GM19395 (cell line): ENCODE data around the gene SNX8.
A peak's percentile ranks its signal among the peaks of the same experiment; 100 is the strongest.
"Not testable (repeated sequence)": the region's sequence is repeated elsewhere in the genome, so short reads cannot be mapped to it uniquely, and the experiment has no call there.

Source experiments
- ATAC-seq: cut with Tn5 transposase; IDR thresholded peaks from one replicate; pipeline ENCODE4 v1.9.1; 2021; ENCODE audit warnings: mild to moderate bottlenecking, moderate library complexity; ENCODE audit not compliant: unreplicated experiment

Gene SNX8

DNA sequence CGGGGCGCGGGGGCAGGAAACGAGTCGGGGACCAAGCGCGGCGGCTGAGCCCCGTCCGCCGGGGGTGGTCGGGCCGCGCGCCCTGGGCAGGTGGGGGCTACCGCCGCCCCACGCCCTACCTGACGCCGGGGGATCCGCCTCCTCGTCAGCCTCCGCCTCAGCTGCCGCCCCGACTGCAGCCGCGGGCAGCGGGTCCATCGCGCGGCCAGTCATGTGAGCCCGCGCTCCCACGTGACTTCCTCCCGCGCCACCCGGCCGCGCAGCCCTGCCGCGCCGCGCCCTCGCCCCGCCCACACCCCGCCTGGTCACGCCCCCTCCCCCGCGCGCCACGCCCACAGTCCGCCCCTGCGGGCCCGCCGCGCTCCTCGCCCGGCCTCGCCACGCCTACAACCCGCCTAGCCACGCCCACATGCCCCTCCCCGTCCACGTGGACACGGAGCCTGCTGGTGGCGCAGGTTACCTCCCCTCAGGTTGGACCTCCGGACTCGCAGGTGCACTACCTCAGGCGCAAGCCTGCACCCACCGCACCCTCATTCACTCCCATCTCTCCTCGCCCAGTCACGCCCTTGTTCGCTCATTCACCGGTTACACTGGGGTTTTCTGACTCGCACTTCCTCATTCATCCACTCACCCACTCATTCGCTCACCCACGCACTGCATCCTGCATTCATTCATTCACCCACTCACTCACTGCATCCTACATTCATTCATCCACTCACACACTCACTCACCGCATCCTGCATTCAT is at the start of gene SNX8:
TSS of gene SNX8 (minus strand) at position 233 of the 747 bp plus-strand sequence. CDS start at position 213, 20 bp downstream.
- peak; percentile 59 for ATAC-seq

GRCh38 chr7:2362385-2363088 is 48.3 kb upstream of the SNX8 start:
- no peak for ATAC-seq

GRCh38 chr7:2360796-2361195 is 46.6 kb upstream of the SNX8 start:
- no peak for ATAC-seq

GRCh38 chr7:2359610-2360009 is 45.4 kb upstream of the SNX8 start:
- no peak for ATAC-seq

- no peak for ATAC-seq
These were observed 44.8 kb upstream of the SNX8 start for GRCh38 chr7:2358968-2359527.

- no peak for ATAC-seq
These were observed 43.3 kb upstream of the SNX8 start for GRCh38 chr7:2357571-2357970.

DNA sequence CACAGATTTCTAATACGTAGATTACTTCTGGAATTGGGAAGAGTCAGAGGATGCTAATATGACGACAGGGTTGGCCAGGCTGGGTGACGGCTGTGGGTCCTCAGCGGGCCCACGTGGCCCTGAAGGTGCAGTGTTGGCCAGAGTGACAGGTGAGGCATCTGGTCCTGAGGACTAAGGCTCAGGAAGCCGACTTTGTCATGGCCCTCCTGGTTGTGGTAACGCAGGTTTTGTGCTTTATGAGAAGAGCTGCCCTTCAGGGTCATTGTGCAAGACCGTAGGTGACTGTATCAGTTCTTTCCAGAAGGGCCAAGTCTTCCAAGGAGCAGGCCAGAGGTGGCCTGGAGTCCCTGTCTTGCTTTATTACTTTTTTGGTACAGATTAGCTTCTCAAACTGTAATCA is 42.9 kb upstream of the SNX8 start:
- ATAC-seq = no peak

GRCh38 chr7:2355705-2356008 is 41.4 kb upstream of the SNX8 start:
- ATAC-seq = no peak

DNA sequence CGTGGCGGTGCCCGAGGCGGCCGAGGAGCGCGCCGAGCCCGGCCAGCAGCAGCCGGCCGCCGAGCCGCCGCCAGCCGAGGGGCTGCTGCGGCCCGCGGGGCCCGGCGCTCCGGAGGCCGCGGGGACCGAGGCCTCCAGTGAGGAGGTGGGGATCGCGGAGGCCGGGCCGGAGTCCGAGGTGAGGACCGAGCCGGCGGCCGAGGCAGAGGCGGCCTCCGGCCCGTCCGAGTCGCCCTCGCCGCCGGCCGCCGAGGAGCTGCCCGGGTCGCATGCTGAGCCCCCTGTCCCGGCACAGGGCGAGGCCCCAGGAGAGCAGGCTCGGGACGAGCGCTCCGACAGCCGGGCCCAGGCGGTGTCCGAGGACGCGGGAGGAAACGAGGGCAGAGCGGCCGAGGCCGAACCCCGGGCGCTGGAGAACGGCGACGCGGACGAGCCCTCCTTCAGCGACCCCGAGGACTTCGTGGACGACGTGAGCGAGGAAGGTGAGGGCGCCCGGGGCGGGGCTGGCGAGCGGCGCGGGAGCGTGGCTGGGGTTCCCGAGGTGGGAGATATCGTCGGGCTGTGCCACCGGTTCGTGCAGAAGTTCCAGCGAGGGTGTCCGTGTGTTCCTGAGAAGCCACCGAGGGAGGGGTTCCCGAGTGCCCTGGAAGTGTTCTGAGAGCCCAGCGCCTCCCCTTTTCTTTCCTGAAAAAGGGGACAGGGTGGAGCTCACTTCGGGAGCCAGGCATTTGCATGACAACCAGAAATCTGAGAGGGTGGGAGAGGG is 40.9 kb upstream of the SNX8 start:
- peak; percentile 6 for ATAC-seq

DNA sequence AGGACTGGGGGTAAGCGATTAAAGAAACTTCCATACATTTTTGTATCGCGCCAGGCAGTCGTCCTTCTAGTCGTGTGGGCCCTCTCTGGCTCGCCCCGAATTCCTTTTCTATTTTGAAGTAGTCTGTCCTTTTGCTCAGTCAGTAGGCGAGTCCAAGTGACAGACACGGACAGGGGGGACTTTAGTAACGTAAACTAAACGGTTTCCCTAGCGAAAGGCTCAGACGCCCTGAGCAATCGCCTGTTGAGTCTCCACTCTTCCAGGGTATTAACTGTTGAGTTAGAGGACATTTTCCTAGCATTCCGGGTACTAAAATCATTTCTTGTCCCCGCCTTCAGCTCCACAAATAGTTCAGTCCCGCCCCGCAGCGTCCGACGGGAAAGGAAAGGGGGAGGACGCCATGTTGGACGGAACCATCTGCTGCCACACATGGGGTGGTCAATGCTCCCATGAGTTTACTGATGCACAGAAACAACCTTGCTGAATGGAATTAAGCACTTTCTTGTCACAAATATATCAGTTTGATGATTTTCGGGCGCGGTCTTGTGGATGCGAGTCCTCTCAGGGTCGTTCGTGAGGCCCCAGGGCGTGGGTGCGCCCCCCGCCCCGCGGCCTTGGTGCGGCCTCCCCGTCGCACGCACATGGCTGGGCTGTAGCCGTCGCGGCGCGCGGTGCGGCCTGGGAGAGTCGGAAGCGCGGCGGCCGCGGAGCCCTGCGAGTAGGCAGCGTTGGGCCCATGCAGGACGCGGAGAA is 40.1 kb upstream of the SNX8 start, which contains the start of gene EIF3B:
TSS of gene EIF3B (plus strand) at position 642 of the 753 bp plus-strand sequence. CDS start at position 737, 95 bp downstream.
- ATAC-seq = peak; percentile 82

GRCh38 chr7:2353936-2354185 is 39.6 kb upstream of the SNX8 start:
- ATAC-seq = peak; percentile 63

- ATAC-seq = peak; percentile 10
These were observed 39.1 kb upstream of the SNX8 start for GRCh38 chr7:2353113-2353935.

DNA sequence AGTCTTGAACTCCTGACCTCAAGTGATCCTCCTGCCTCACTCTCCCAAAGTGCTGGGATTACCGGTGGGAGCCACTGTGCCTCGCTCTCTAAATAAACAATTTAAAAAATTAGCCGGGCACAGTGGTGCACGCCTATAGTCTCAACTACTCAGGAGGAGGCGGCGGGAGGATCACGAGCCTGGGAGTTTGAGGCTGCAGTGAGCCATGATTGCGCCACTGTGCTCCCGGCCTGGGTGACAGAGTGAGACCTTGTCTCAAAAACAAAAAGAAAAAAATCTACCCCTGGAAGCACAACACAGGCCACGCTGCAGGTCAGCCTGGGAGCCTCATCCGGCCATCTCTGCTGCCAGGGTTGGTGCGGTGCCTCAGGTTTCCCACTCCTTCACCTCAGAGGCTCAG is 36.6 kb upstream of the SNX8 start:
- no peak for ATAC-seq

- no peak for ATAC-seq
These were observed 35.8 kb upstream of the SNX8 start for GRCh38 chr7:2350055-2350454.

DNA sequence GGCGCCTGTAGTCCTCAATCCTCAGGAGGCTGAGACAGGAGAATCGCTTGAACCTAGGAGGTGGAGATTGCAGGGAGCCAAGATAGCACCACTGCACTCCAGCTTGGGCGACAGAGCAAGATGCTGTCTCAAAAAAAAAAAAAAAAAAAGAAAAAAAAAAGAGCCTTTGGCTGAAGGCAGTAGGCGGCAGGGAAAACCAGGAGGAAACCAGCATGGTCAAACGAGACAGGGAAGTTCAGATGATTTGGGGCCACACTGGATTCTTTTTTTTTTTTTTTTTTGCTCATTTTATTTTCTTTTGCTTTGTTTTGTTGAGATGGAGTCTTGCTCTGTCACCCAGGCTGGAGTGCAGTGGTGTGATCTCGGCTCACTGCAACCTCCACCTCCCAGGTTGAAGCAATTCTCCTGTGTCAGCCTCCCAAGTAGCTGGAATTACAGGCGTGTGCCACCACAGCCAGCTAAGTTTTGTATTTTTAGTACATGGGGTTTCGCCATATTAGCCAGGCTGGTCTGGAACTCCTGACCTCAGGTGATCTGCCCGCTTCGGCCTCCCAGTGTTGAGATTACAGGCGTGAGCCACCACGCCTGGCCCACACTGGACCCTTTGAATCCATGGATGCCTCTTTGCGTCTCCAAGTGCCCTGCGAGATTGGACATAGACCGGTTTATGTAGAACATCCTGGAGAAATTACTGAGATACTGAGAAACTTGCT is 33.3 kb upstream of the SNX8 start:
- not testable (repeated sequence) for ATAC-seq

- no peak for ATAC-seq
These were observed 22.5 kb upstream of the SNX8 start for GRCh38 chr7:2336626-2337299.

- not testable (repeated sequence) for ATAC-seq
These were observed 18.5 kb upstream of the SNX8 start for GRCh38 chr7:2332606-2333231.

- ATAC-seq = no peak
These were observed 17.5 kb upstream of the SNX8 start for GRCh38 chr7:2331707-2332106.
